ENCODE measurements around the gene LINC01488.

- TF ChIP-seq, protein P1, sequence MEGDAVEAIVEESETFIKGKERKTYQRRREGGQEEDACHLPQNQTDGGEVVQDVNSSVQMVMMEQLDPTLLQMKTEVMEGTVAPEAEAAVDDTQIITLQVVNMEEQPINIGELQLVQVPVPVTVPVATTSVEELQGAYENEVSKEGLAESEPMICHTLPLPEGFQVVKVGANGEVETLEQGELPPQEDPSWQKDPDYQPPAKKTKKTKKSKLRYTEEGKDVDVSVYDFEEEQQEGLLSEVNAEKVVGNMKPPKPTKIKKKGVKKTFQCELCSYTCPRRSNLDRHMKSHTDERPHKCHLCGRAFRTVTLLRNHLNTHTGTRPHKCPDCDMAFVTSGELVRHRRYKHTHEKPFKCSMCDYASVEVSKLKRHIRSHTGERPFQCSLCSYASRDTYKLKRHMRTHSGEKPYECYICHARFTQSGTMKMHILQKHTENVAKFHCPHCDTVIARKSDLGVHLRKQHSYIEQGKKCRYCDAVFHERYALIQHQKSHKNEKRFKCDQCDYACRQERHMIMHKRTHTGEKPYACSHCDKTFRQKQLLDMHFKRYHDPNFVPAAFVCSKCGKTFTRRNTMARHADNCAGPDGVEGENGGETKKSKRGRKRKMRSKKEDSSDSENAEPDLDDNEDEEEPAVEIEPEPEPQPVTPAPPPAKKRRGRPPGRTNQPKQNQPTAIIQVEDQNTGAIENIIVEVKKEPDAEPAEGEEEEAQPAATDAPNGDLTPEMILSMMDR (tag by site-specific recombination; IDR thresholded peaks at IDR 0.05): no peak
- TF ChIP-seq REST (tag by site-specific recombination; IDR thresholded peaks at IDR 0.05): no peak
These were observed 58.1 kb downstream of the LINC01488 start for GRCh38 chr11:69539416-69540117.
